Esophagus (tissue), 2 donors: ENCODE results near the gene SLC4A7. TPM values are rescaled to one million over a fixed set of nuclear protein-coding genes. Genes with fewer than 3 reads are reported as not detected.
A peak's percentile ranks its signal among the peaks of the same experiment; 100 is the strongest.
"Not testable (repeated sequence)": the region's sequence is repeated elsewhere in the genome, so short reads cannot be mapped to it uniquely, and the experiment has no call there.

Experiments used
- H3K27ac ChIP-seq, 2 donors: one replicate each; pipeline ENCODE4 v1.5.1; 2013; ENCODE audit warnings: low read depth in 2 of 2, mild to moderate bottlenecking in 2 of 2, inconsistent platforms in 1 of 2, low read length in 1 of 2, moderate library complexity in 1 of 2
- H3K27me3 ChIP-seq, 2 donors: one replicate each; pipeline ENCODE4 v1.6.1; 2013; ENCODE audit warnings: low read length in 2 of 2, control low read depth in 1 of 2, mild to moderate bottlenecking in 1 of 2; ENCODE audit not compliant: insufficient read depth in 2 of 2, control insufficient read depth in 1 of 2
- H3K36me3 ChIP-seq, 2 donors: one replicate each; pipeline ENCODE4 v1.6.1; 2013; ENCODE audit warnings: low read length in 1 of 2; ENCODE audit not compliant: control insufficient read depth in 2 of 2, insufficient read depth in 2 of 2
- H3K4me1 ChIP-seq, 2 donors: one replicate each; pipeline ENCODE4 v1.6.1; 2013; ENCODE audit warnings: low read length in 1 of 2; ENCODE audit not compliant: control insufficient read depth in 2 of 2, insufficient read depth in 2 of 2
- H3K4me3 ChIP-seq, 2 donors: one replicate each; pipeline ENCODE4 v1.5.1; 2013; ENCODE audit warnings: low read length in 2 of 2, mild to moderate bottlenecking in 2 of 2, low read depth in 1 of 2, moderate library complexity in 1 of 2
- H3K9me3 ChIP-seq, 2 donors: one replicate each; pipeline ENCODE4 v1.6.1; 2013; ENCODE audit warnings: mild to moderate bottlenecking in 2 of 2, low read depth in 1 of 2, low read length in 1 of 2, moderate library complexity in 1 of 2; ENCODE audit not compliant: control insufficient read depth in 2 of 2, insufficient read depth in 1 of 2
- WGBS, 2 donors: extraction: QIAGEN DNeasy Blood & Tissue Kit; methylation state at CpG; one replicate each; pipeline ENCODE4 v1.1.7; 2013; 5-methylcytosine and 5-hydroxymethylcytosine counted together
- polyA plus RNA-seq, 2 donors: library from polyadenylated mRNA; stranded (reverse); fragments of 200-250 nt; gene quantifications; one replicate each; pipeline ENCODE4 v1.2.3, GENCODE V29; 2013
- donor health status: healthy with polysubstance abuse.
- donor health status: Bipolar disorder and iron deficiency.

Gene SLC4A7
- polyA plus RNA-seq, 2 donors: 3.1 to 3.5 TPM

- WGBS, 2 donors: 89 to 93% methylated on average over 1 of the region's 1 CpG
- Histone ChIP-seq H3K4me3 (no peak overlapping the region), H3K9me3 (no peaks in the 10 kb centered on the region), H3K27ac (no peak overlapping the region), H3K36me3 (no peaks in the 10 kb centered on the region), H3K27me3 (no peaks in the 10 kb centered on the region), H3K4me1 (no peaks in the 10 kb centered on the region)
These were observed 141.9 kb downstream of the SLC4A7 start for GRCh38 chr3:27342267-27342666.

GRCh38 chr3:27340534-27340933 is 143.7 kb downstream of the SLC4A7 start:
- no peaks in the 10 kb centered on the region for H3K27me3 ChIP-seq
- H3K9me3 ChIP-seq: no peaks in the 10 kb centered on the region
- H3K4me1 ChIP-seq: no peaks in the 10 kb centered on the region
- no peak overlapping the region for H3K4me3 ChIP-seq
- no peaks in the 10 kb centered on the region for H3K36me3 ChIP-seq
- H3K27ac ChIP-seq: no peak overlapping the region
- WGBS, 2 donors: 61 to 64% methylated on average over 1 of the region's 1 CpG

GRCh38 chr3:27335571-27335970 is 148.6 kb downstream of the SLC4A7 start:
- H3K4me3 ChIP-seq: no peak overlapping the region
- no peaks in the 10 kb centered on the region for H3K27me3 ChIP-seq
- no peaks in the 10 kb centered on the region for H3K9me3 ChIP-seq
- no peaks in the 10 kb centered on the region for H3K36me3 ChIP-seq
- no peak overlapping the region for H3K27ac ChIP-seq
- H3K4me1 ChIP-seq: no peaks in the 10 kb centered on the region
- 54 to 82% methylated on average over 1 of the region's 1 CpG for WGBS, 2 donors

GRCh38 chr3:27333843-27334242 is 150.3 kb downstream of the SLC4A7 start:
- no peaks in the 10 kb centered on the region for H3K4me1 ChIP-seq
- no peaks in the 10 kb centered on the region for H3K9me3 ChIP-seq
- H3K4me3 ChIP-seq: no peak overlapping the region
- no peaks in the 10 kb centered on the region for H3K27me3 ChIP-seq
- no peak overlapping the region for H3K27ac ChIP-seq
- H3K36me3 ChIP-seq: no peaks in the 10 kb centered on the region

GRCh38 chr3:27328982-27329762 is 155.0 kb downstream of the SLC4A7 start:
- not testable (repeated sequence) for H3K4me1 ChIP-seq, H3K4me3 ChIP-seq, H3K36me3 ChIP-seq, H3K27me3 ChIP-seq, H3K9me3 ChIP-seq, H3K27ac ChIP-seq
- WGBS, 2 donors: 94 to 97% methylated on average over 4 of the region's 4 CpGs

GRCh38 chr3:27326629-27327545 is 157.3 kb downstream of the SLC4A7 start:
- no peaks in the 10 kb centered on the region for H3K9me3 ChIP-seq
- no peak overlapping the region for H3K4me3 ChIP-seq
- H3K27ac ChIP-seq: no peak overlapping the region
- WGBS, 2 donors: 77% methylated on average over 8 of the region's 8 CpGs
- no peaks in the 10 kb centered on the region for H3K36me3 ChIP-seq
- H3K4me1 ChIP-seq: no peaks in the 10 kb centered on the region
- H3K27me3 ChIP-seq: no peaks in the 10 kb centered on the region

GRCh38 chr3:27326202-27326601 is 158.0 kb downstream of the SLC4A7 start:
- Histone ChIP-seq H3K27ac (no peak overlapping the region), H3K36me3 (no peaks in the 10 kb centered on the region), H3K4me1 (no peaks in the 10 kb centered on the region), H3K4me3 (no peak overlapping the region), H3K9me3 (no peaks in the 10 kb centered on the region), H3K27me3 (no peaks in the 10 kb centered on the region)
- 62 to 72% methylated on average over 1 of the region's 1 CpG for WGBS, 2 donors

- no peaks in the 10 kb centered on the region for H3K27me3 ChIP-seq
- H3K4me1 ChIP-seq: no peaks in the 10 kb centered on the region
- 90 to 94% methylated on average over 1 of the region's 1 CpG for WGBS, 2 donors
- H3K9me3 ChIP-seq: no peaks in the 10 kb centered on the region
- peak overlapping the region in 1 of 2 donors; percentile 64 for H3K27ac ChIP-seq
- no peak overlapping the region for H3K4me3 ChIP-seq
- no peaks in the 10 kb centered on the region for H3K36me3 ChIP-seq
These were observed 158.8 kb downstream of the SLC4A7 start for GRCh38 chr3:27325419-27325818.

- H3K9me3 ChIP-seq: no peaks in the 10 kb centered on the region
- H3K27ac ChIP-seq: no peak overlapping the region
- H3K4me3 ChIP-seq: no peak overlapping the region
- no peaks in the 10 kb centered on the region for H3K27me3 ChIP-seq
- H3K4me1 ChIP-seq: no peaks in the 10 kb centered on the region
- no peaks in the 10 kb centered on the region for H3K36me3 ChIP-seq
- WGBS, 2 donors: 53 to 67% methylated on average over 2 of the region's 2 CpGs
These were observed 159.5 kb downstream of the SLC4A7 start for GRCh38 chr3:27324686-27325085.
